HK-2 (cell line): ENCODE measurements around the gene VWA3A.
"Not testable (repeated sequence)": the region's sequence is repeated elsewhere in the genome, so short reads cannot be mapped to it uniquely, and the experiment has no call there.

Experiments
- DNase-seq: peaks from one replicate; pipeline ENCODE4 v3.0.0-alpha.2; 2018; ENCODE audit not compliant: unreplicated experiment

The VWA3A gene

GRCh38 chr16:22183335-22183734 is 91.0 kb downstream of the VWA3A start:
- no peak for DNase-seq

- DNase-seq: no peak
Measured at GRCh38 chr16:22183901-22184614, 91.7 kb downstream of the VWA3A start.

- no peak for DNase-seq
Measured at GRCh38 chr16:22184615-22184968, 92.3 kb downstream of the VWA3A start.

GRCh38 chr16:22186517-22186916 is 94.2 kb downstream of the VWA3A start:
- DNase-seq: no peak

GRCh38 chr16:22188267-22188594 is 95.9 kb downstream of the VWA3A start:
- no peak for DNase-seq

GRCh38 chr16:22188595-22189442 is 96.5 kb downstream of the VWA3A start:
- DNase-seq: peak; percentile 56

GRCh38 chr16:22189473-22190080 is 97.2 kb downstream of the VWA3A start:
- peak; percentile 15 for DNase-seq

- peak; percentile 98 for DNase-seq
Measured at GRCh38 chr16:22190081-22190775, 97.9 kb downstream of the VWA3A start.

GRCh38 chr16:22190776-22191531 is 98.6 kb downstream of the VWA3A start:
- peak; percentile 94 for DNase-seq

- DNase-seq: no peak
Measured at GRCh38 chr16:22191532-22192260, 99.4 kb downstream of the VWA3A start.

GRCh38 chr16:22192261-22193062 is 100.1 kb downstream of the VWA3A start:
- DNase-seq: peak; percentile 65

- no peak for DNase-seq
Measured at GRCh38 chr16:22193063-22193411, 100.7 kb downstream of the VWA3A start.

GRCh38 chr16:22194707-22195444 is 102.5 kb downstream of the VWA3A start:
- no peak for DNase-seq

GRCh38 chr16:22195445-22195694 is 103.0 kb downstream of the VWA3A start:
- no peak for DNase-seq

GRCh38 chr16:22195695-22196558 is 103.6 kb downstream of the VWA3A start:
- peak; percentile 93 for DNase-seq

GRCh38 chr16:22196559-22197168 is 104.3 kb downstream of the VWA3A start:
- DNase-seq: not testable (repeated sequence)

- DNase-seq: no peak
Measured at GRCh38 chr16:22198547-22199293, 106.4 kb downstream of the VWA3A start.

- DNase-seq: no peak
Measured at GRCh38 chr16:22202261-22202637, 109.9 kb downstream of the VWA3A start.
